ENCODE results near the gene ENTREP3.

ENTREP3 gene

GRCh38 chr1:155198547-155198906 is 56.8 kb downstream of the ENTREP3 start:
- no peak for DNase-seq (ENCODE audit: low read depth in 2 of 2)

GRCh38 chr1:155197901-155198546 is 57.3 kb downstream of the ENTREP3 start:
- DNase-seq (ENCODE audit: low read depth in 2 of 2), result no peak

Data from fibroblast of skin of left biceps (primary cell).